Liver (tissue), 3 donors: ENCODE data around the gene NDUFS7.

Experiments used
- EGR1 ChIP-seq, 2 donors: IDR thresholded peaks; 2 replicates each; pipeline ENCODE4 v1.6.1; 2016 to 2018; ENCODE audit warnings: antibody characterized with exemption in 2 of 2, low read depth in 2 of 2
- FOXA1 ChIP-seq: IDR thresholded peaks from 2 replicates; pipeline ENCODE4 v1.6.1; 2016; ENCODE audit warnings: antibody characterized with exemption
- RAD21 ChIP-seq, 2 donors: IDR thresholded peaks; 2 replicates each; pipeline ENCODE4 v1.6.1; 2016; ENCODE audit warnings: antibody characterized with exemption in 2 of 2, mild to moderate bottlenecking in 2 of 2
- TF ChIP-seq, protein P1 (sequence below): fragments of 150-350 bp; IDR thresholded peaks from 2 replicates; pipeline ENCODE4 v1.5.1; 2017; ENCODE audit warnings: improper control_type of control experiment, low read depth, low read length; ENCODE audit not compliant: missing input control
- TF ChIP-seq, protein P2 (sequence below): IDR thresholded peaks from 2 replicates; pipeline ENCODE4 v1.6.1; 2016; ENCODE audit warnings: antibody characterized with exemption
- donor health status: healthy.
- donor health status: healthy.

DNA sequence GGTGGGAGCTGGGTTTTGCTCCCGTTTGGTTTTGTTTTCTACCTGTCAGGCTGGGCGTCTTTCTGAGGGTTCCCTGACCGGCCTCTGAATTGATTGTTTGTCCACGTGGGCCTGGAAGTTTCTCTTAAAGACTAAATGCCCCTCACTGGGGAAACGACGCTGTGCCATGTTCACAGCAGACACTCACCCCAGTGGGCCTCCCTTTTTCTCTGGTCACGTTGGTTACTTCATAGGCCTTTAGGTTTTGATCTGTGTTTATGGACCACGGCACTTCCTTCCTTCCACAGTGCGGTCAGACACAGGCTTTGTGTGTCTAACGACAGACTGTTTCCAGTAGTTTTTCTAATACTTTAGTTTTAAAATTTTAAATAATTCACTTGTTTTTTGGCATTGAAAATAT, 20.1 kb upstream of the NDUFS7 start:
- TF ChIP-seq RAD21 (IDR thresholded peaks at IDR 0.05), result no peak
- TF ChIP-seq EGR1 (IDR thresholded peaks at IDR 0.05; ENCODE audit: low read depth in 2 of 2), result no peak
- TF ChIP-seq, protein P1, sequence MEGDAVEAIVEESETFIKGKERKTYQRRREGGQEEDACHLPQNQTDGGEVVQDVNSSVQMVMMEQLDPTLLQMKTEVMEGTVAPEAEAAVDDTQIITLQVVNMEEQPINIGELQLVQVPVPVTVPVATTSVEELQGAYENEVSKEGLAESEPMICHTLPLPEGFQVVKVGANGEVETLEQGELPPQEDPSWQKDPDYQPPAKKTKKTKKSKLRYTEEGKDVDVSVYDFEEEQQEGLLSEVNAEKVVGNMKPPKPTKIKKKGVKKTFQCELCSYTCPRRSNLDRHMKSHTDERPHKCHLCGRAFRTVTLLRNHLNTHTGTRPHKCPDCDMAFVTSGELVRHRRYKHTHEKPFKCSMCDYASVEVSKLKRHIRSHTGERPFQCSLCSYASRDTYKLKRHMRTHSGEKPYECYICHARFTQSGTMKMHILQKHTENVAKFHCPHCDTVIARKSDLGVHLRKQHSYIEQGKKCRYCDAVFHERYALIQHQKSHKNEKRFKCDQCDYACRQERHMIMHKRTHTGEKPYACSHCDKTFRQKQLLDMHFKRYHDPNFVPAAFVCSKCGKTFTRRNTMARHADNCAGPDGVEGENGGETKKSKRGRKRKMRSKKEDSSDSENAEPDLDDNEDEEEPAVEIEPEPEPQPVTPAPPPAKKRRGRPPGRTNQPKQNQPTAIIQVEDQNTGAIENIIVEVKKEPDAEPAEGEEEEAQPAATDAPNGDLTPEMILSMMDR, result no peak
- no peak for TF ChIP-seq FOXA1
- TF ChIP-seq, protein P2, sequence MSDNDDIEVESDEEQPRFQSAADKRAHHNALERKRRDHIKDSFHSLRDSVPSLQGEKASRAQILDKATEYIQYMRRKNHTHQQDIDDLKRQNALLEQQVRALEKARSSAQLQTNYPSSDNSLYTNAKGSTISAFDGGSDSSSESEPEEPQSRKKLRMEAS, result no peak
